Stimulated activated CD4-positive, alpha-beta T cell treated with anti-CD3 and anti-CD28 coated beads, TNF-alpha, amount 100 ng/mL, for 24 hours (primary cell): ENCODE measurements around the gene INSRR.

Experiments
- DNase-seq, 3 experiments: peaks; one replicate each; pipeline ENCODE4 v3.0.0-alpha.2; 2020; ENCODE audit warnings: low read depth in 3 of 3

Gene INSRR

DNA sequence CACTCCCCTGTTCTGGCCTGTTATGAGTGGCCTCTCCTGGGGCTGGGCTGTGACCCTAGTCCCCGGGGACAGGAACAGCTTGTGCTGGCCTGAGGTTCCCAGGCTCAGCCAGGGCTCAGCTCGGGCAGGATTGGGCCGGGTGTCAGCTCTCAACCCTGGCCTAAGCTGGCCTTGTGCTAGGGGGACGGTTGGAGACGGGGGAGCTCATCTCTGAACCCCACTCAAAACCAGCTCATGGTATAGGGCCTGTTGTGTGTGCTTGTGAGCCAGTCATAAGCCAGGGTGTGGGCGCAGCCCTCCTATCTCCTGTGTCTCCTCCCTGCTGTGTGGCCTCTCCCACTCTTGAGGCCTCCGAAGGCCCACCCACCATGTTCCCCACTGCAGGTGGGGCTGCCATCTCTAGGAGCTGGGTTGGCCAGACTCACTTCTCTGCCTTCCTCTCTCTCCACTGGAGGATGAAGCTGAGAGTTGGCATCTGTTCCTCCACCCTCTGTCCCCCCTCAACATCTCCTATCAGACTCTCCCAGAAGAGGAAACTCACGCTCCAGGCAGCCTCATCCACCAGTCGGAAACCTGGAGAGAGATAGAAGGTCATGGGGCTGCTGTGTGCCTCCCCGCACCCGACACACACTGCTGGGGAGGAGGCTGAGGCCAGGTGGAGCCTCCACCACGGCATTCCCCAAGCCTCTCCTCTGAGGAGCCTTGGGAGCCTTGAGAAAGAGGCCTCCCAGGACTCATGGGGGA is 36.0 kb upstream of the INSRR start:
- no peak for DNase-seq

DNA sequence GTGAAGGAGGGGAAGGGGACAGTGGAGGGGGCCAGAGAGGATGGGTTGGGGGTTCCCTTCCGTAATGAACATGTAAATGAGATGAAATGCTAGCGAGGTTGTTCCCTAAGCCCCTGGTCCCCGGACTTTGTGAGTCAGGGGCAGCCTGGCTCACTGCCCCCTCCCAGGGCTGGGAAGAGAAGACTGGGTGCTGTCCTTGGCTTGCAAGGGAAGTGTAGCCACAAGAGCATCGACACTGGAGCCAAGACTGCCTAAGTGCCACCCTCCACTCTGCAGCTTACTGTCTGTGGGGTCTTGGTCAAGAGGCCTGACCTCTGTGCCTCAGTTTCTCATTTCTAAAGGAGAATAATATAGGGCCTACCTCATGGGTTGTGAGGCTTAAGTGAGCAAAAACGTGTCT is 35.1 kb upstream of the INSRR start:
- DNase-seq, result no peak

DNA sequence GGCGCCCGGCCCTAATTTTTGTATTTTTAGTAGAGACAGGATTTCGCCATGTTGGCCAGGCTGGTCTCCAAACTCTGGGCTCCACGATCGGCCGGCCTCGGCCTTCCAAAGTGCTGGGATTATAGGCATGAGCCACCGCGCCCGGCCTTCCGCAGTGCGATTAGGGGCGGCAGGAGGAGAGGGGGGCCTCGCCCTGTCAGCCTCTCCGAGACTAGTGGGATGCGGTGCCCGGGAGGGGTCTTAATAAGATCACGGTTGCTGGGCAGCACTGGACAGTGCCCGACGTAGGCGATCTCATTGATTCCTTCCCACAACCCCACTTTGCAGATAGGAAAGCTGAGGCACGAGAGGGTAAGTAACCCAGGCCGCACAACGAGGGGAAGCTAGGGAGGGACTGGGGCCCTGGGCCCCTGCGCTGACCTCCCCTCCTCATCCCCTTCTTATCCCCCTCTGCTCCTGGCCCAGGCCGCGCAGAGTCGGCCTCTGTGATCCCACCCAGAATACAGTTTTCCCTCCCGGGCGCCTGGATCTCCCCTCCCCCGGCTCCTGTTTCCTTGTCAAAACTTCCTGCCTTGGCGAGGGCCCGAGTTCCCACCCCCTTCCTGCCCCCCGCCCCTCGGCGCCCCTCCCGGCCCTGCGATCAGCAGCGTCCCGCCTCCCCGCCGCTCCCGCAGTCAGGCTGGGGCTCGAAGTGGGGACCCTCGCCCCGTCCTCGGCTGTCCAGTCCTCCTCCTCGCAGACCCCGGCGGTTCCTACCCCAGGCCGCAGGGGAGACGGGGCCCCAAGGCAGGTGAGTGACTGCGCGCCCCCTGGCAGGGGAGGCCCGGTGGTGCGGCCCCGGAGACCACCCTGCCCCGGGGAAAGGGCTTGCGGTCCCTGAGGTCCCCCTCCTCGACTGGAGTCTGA is 34.4 kb upstream of the INSRR start, which contains the start of gene PEAR1:
Gene PEAR1 (plus strand): TSS at position 671 of the 906 bp plus-strand sequence. CDS start 10,209 bp downstream, outside the sequence.
- no peak for DNase-seq

DNA sequence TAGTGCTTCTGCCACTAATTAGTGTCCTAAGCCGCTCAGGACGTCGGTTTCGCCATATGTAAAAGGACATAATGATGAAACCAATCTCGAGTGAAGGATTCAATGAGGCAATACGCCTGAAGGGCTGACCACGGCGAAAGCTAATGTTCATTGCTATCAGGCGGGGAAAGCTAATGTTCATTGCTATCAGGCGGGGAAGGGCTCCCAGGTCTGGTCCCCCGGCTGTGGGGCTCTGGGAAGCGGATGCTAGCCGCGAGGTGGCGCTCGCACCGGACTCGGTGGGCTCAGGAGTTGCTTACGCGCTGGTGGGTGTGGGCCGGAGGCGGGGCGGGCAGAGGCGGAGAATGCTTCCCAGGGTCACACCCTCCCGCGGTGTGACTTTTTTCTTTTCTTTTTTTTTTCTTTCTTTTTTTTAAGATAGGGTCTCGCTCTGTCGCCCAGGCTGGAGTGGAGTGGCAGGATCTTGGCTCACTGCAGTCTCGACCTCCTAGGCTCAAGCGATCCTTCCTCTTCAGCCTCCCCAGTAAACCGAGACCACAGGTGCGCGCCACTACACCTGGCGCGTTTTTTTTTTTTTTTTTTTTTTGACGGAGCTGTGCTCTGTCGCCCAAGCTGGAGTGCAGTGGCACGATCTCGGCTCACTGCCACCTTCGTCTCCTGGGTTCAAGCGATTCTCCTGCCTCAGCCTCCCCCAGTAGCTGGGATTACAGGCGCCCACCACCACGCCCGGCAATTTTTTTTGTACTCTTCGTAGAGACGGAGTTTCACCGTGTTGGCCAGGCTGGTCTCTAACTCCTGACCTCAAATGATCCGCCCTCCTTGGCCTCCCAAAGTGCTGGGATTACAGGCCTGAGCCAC is 33.5 kb upstream of the INSRR start:
- peak; percentile 61 to 88 (median 71) for DNase-seq

DNA sequence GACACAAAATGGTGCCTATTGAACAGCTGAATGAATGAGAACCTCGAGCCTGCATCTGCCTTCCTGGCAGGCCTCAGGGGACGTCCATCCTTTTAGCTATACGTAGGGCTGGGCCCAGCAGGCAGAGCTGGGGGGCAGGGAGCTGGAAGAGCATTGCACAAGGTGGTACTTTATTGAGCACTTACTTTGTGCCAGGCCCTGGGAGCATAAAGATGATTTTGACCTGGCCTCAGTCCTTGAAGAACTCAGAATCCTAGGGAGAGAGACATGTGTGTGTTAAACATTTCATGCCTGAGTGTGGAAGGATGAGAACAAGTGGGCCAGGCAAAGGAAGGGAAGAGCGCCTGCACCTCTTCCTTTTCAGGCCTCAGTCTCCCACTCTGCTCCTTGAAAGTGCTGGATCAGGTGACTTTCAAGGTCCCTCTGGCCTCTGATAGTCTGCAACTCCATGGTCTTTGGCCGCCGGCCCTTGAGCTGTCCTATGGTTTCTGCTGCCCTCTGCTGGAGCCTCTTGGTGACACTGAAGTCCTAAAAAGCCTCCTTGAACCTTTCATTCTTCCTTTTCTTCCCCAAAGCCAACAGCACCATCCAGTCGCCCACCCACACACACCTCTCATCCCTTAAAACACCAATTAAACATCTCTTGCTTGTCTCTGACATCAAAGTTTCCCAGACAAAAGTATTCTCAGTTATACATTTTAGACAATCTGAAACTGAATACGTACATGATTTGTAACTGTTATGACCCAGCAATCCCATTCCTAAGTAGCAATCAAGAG is 31.1 kb upstream of the INSRR start:
- DNase-seq, result peak; percentile 11 to 52 (median 18)

DNA sequence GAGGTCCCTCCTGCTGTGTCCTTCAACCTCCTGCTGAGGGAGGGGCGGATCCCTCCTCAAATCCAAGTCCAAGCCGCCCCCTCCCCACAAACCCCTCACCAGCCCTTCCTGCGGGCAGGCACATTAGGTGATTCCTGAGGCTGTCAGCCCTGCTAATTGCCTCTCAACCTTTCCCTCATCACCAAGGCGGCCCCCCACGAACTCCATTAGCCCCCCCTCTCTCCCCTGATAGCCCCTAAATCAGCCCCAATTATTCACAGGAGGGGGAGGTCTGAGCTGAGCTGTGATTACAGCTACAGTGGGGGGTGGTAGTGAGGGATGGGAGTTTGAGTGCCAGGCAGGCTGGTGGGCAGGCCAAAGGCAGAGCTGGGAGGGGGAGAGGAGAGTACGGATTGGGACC is 28.8 kb upstream of the INSRR start:
- no peak for DNase-seq

DNA sequence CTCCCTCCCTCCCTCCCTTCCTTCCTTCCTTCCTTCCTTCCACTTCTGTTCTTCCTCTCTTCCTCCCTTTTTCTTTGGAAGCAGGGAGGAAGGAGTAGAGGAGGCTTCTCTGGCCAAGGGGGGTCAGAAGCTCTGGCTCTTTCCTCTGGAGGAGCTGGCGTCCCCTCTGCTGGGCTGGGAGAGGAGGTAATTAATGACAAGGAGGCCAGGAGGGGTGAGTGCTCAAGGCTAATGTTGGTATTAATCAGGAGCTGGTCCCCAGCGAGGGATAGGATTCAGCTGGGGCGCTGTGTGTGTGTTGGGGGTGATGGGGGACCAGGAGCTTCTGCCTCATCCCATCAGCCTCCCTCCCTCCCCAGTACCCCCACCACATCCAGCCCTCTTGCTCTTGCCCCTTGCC is 28.4 kb upstream of the INSRR start:
- DNase-seq, result no peak

DNA sequence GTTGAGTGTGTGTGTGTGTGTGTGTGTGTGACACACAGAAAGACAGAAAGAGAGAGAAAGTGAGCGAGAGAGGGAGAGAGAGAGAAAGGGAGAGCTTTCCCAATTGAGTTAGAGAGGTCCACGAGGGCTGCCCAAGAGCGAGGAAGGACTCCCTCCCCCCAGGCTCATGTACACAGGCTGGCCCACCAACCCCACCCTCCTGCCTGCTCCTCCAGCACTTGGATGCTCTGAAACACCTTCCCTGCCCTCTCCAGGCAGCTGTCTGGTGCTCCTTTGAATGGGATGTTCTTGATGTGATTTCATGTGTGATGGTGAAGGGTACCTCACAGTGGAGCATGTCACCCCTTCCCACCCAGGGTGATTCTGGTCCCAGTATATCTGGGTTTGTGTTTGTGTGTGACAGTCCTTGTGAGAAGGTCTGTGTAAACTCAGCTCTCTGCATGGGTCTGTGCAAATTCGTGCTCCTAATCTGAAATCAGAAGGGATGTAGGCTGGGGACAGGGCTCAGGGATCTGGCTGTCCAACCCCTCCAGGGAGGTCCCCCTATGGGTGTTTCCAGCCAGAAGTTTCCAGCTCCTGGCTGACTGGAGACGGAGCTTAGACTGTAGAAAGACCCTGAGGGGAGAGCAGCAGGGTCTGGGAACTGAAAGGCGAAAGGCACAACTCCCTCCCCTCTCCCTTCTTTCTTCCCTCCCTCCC is 27.8 kb upstream of the INSRR start:
- DNase-seq, result no peak

DNA sequence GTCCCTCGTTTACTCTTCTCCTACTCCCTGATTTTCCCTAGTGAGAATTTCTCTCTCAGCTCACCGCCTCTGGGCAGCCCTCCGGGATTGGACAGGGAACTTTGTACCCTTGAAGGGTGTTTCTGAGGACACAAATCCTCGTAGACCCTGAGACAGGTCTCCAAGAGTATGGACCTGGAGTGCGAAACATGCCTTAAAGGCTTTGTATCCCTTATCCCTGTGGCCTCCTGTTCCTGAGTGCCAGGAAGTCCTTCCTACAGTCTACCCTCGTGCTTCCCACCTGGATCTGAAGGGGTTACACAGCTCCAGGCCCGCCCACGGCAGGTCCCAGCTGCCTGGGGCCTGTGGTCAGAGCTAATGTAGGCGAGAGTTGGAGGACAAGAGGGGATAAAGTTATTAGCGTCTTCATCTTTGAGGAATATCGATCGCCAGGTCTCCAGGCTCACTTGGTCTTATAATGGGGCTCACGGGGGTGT is 27.0 kb upstream of the INSRR start:
- DNase-seq, result no peak

DNA sequence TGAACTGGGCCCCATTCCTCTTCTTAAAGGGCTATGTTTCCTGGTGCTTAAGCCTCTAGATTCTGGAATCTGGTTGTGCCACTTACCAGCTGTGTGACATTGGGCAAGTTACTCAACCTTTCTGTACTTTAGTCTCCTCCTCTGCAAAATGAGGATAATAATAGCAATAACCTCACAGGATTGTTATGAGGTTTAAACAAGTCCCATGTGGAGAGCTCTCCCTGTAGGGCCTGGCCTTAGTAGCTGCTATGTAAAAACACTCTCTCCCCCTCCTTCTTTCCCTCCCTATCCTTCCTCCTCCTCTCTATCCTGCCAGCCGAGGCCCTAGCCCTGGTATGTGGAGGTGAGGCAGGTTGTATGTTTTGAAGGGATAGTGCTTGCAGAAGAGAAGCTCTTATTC is 26.4 kb upstream of the INSRR start:
- no peak for DNase-seq

DNA sequence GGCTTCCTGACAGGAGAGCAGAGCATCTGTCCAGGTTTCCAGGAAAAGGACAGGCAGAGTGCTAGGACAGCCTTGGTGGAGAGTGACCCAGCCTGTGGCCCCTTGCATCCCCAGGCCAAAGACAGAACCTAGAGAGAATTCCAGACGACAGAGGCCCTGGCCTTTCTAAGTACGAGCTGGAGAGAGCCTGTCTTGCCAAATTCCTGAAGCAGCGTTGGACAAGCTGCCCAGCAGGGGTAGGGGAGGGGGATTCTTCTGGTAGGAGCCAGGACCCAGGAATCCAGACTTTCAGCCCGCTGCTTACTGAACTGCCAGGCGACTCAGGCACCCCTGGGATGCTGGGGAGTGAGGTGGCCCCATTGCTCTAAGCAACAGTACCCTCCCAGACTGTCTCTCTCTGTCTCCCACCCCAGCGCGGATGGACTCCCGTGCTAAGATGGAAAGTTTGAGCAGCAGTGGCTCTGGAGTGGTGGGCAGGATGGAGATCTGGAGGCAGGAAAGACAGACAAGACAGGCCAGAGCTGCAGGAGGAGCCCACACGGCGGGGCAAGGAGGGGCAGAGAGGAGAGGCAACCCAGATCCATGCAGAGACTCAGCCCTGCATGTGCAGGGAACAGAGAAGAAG is 25.8 kb upstream of the INSRR start:
- no peak for DNase-seq

DNA sequence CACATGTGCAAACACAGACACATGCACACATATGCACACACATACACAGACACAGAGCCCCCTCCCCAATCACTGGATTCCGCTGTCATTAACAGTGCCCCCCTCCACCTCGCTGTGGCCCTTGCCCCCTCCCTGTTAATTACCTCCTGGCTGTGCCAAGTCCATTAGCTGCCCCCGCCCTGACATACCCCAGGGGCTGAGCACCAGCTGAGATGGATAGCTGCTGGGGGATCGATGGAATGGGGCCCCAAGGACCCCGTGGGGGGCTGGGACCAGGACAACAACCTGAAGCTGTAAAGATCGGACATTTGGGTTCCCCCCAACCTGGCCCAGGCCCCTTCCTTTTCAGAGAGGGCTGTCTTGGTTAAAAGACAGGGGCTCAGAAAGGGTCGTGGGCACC is 25.0 kb upstream of the INSRR start:
- DNase-seq, result no peak

DNA sequence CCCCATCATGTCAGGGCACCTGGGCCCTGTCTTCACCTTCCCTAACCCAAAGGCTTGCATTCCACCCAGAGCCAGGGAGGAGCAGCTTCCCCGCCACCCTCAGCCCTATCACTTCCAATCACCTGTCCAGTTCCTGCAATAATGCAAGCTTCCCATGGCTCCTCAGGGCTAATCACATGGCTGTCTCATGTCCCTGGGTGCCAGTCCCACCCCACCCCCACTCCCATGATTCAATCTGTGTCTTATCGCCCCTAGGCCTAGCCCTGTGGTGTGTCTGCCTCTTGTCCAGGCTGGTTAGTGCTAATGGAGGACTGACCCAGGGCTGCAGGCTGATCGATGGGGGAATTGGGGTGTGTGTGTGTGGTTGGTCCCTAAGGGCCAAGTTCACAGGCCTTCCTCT is 23.6 kb upstream of the INSRR start:
- no peak for DNase-seq

DNA sequence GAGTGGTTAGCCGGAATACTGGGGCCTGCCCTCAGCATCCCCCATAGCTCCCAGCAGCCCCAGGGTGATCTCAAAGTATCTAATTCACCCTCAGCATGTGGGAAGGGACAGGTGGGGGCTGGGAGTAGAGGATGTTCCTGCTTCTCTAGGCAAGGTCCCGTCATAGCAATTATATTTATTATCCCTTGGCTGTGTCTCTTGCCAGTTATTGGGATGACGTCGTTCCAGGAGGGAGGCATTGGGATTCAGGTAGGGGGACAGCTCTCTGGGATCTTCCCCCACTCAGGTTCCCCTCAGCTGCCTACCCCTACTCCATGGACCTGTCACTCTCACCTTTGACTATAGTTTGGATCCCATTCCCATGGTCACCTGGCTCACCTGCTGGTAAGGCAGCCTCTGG is 22.7 kb upstream of the INSRR start:
- DNase-seq, result no peak

DNA sequence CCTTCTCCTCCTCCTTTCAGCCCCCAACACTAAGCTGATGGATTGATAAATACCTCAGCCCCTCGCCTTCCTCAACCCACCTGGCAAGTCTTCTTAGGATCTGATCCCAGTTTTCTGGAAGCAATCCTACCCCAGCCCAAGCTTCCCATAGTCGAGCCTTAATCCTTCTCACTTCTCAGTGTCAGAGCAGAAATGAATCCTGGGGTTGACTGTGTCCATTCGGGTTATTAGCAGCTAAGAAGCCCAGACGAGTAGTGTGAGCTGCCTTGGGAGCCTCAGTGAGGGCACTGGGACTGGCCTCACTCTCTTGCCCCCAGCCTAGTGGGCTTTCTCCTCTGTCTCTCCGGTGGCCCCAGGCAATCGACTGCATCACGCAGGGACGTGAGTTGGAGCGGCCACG is 22.2 kb upstream of the INSRR start:
- DNase-seq, result no peak

DNA sequence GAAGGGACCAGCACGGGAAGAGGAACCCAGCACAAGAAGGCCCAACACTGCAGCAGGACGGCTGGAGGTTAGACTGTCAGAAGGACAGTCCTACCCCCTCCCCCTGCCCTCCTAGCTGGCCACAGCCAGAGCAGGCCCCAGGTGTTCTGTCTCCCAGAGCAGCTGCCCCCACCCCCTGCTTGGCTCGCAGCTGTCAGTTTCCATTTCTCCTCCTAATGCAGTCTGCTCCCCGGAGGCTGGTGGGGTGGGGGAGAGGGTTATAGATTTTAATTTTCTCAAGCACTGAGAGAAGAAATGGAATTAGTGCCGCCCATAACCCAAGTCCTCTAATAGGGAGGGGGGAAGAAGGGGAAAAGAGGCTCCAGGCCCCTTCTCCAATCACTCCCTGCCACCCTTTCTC is 21.6 kb upstream of the INSRR start:
- DNase-seq, result no peak

DNA sequence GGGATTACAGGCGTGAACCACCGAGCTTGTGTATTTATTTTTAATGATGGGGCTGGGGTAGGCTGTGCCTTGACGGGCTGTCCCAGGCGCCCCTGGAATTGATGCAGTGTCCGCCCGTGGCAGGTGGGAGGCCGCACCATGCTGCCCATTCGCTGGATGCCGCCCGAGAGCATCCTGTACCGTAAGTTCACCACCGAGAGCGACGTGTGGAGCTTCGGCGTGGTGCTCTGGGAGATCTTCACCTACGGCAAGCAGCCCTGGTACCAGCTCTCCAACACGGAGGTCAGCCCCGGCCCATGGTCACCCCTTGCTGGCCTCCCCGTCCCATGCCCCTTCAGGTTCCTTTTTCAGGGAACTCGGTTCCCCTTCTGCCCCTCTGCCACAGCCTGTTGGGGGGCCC is 21.0 kb upstream of the INSRR start:
- no peak for DNase-seq

DNA sequence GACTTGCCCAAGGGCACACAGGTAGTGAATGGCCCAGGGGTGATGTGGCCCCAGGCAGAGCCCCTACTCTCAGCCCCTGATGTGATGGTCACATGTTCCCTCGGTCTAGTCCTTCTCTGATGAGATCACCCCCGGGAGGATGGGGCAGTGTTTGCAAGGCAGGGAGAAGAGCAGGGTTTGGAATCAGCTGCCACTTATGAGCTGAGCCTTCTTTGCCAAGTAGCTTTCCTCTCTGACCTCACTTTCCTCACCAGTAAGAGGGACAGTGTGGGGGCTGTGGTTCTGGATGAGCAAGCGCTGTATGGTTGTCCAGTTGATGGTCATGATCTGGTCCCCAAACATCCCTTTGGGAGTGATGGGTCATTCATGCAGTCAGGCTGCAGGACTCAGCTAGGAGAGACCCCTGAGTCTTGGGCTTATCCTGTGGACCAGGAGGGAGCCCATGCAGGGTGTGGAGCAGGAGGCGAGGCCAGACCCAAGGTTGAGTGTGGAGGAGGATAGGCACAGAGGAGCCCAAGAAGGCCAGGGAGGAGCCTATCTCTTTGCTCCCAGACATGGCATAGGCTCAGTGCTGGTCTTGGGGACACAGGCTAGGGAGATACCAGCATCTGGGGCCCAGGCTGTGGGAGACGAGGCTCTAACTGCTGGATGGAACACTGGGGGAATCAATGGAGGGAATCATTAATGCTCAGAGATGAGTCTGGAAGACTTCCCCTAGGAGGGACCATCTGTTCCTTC is 18.7 kb upstream of the INSRR start:
- DNase-seq, result no peak

DNA sequence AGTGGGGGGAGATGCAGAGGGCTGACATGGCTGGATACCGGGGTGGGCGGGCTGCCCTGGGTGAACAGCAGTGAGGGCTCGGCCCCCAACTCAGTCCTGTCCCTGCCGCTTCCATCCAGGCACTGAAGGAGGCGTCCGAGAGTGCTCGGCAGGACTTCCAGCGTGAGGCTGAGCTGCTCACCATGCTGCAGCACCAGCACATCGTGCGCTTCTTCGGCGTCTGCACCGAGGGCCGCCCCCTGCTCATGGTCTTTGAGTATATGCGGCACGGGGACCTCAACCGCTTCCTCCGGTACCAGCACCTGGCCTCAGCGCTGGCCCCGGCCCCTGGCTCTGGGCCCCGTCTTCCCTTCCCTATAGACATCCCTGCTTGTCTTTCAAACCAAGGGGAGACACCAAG is 17.4 kb upstream of the INSRR start:
- DNase-seq, result no peak

DNA sequence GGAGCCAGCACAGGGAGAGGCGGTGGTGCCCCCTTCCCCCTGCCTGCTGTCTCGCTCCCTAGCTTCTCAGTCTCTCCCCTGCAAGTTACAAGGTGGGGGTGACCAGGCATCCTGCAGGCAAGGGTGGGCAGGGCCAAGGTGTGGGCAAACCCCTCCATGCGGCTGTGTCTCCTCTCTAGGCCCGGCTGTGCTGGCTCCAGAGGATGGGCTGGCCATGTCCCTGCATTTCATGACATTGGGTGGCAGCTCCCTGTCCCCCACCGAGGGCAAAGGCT is 16.4 kb upstream of the INSRR start:
- no peak for DNase-seq
